ENCODE results near the gene TLE3.

TLE3 gene

DNA sequence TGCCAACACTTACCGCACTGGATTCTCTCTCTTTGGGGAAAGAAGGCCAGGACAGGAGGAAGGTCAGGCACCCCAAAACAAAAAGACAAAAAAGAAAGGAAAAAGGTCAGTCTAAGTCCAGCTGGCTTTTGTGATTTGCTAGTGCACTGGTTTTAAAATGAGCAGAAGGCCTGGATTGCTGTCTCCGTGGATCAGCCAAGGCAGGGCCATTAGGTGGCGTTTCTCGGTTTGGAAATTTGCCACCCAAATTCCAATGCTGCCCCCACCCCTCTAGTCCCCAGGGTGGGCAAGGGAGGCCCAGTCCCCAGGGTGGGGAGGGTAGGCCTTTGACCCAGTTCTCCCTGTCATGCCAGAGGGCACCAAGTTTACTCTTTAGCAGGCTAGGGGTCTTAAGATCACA lies 33.3 kb downstream of the TLE3 start:
- Histone ChIP-seq H3K4me3 (ENCODE audit: low read length in 2 of 2) (no peak overlapping the region), H3K27me3 (ENCODE audit: control insufficient read depth in 2 of 2, insufficient read depth in 2 of 2, low read length in 2 of 2) (no peaks in the 10 kb centered on the region), H3K9me3 (ENCODE audit: control insufficient read depth in 2 of 2, low read length in 2 of 2) (no peaks in the 10 kb centered on the region), H3K36me3 (ENCODE audit: control insufficient read depth in 2 of 2, insufficient read depth in 2 of 2, low read length in 2 of 2) (peaks cover 57 to 82% of the 10 kb centered on the region in 2 donors), H3K27ac (ENCODE audit: low read depth in 2 of 2, low read length in 2 of 2) (no peak overlapping the region), H3K4me1 (ENCODE audit: control insufficient read depth in 2 of 2, insufficient read depth in 2 of 2, low read length in 2 of 2) (peaks cover 10 to 18% of the 10 kb centered on the region in 2 donors), H3K9ac (ENCODE audit: low read depth in 1 of 2, low read length in 2 of 2) (no peak overlapping the region)

- H3K4me1 ChIP-seq (ENCODE audit: control insufficient read depth in 2 of 2, insufficient read depth in 2 of 2, low read length in 2 of 2): peaks cover 10 to 18% of the 10 kb centered on the region in 2 donors
- H3K36me3 ChIP-seq (ENCODE audit: control insufficient read depth in 2 of 2, insufficient read depth in 2 of 2, low read length in 2 of 2): peaks cover 57 to 82% of the 10 kb centered on the region in 2 donors
- H3K27me3 ChIP-seq (ENCODE audit: control insufficient read depth in 2 of 2, insufficient read depth in 2 of 2, low read length in 2 of 2): no peaks in the 10 kb centered on the region
- H3K4me3 ChIP-seq (ENCODE audit: low read length in 2 of 2): no peak overlapping the region
- H3K9ac ChIP-seq (ENCODE audit: low read depth in 1 of 2, low read length in 2 of 2): no peak overlapping the region
- no peak overlapping the region for H3K27ac ChIP-seq (ENCODE audit: low read depth in 2 of 2, low read length in 2 of 2)
- no peaks in the 10 kb centered on the region for H3K9me3 ChIP-seq (ENCODE audit: control insufficient read depth in 2 of 2, low read length in 2 of 2)
These were observed 33.7 kb downstream of the TLE3 start for GRCh38 chr15:70063980-70064379.

GRCh38 chr15:70063261-70063925 lies 34.3 kb downstream of the TLE3 start:
- H3K9me3 ChIP-seq (ENCODE audit: control insufficient read depth in 2 of 2, low read length in 2 of 2): no peaks in the 10 kb centered on the region
- peaks cover 59 to 81% of the 10 kb centered on the region in 2 donors for H3K36me3 ChIP-seq (ENCODE audit: control insufficient read depth in 2 of 2, insufficient read depth in 2 of 2, low read length in 2 of 2)
- no peak overlapping the region for H3K9ac ChIP-seq (ENCODE audit: low read depth in 1 of 2, low read length in 2 of 2)
- no peak overlapping the region for H3K4me3 ChIP-seq (ENCODE audit: low read length in 2 of 2)
- H3K27me3 ChIP-seq (ENCODE audit: control insufficient read depth in 2 of 2, insufficient read depth in 2 of 2, low read length in 2 of 2): no peaks in the 10 kb centered on the region
- no peak overlapping the region for H3K27ac ChIP-seq (ENCODE audit: low read depth in 2 of 2, low read length in 2 of 2)
- peaks cover 10 to 18% of the 10 kb centered on the region in 2 donors for H3K4me1 ChIP-seq (ENCODE audit: control insufficient read depth in 2 of 2, insufficient read depth in 2 of 2, low read length in 2 of 2)

DNA sequence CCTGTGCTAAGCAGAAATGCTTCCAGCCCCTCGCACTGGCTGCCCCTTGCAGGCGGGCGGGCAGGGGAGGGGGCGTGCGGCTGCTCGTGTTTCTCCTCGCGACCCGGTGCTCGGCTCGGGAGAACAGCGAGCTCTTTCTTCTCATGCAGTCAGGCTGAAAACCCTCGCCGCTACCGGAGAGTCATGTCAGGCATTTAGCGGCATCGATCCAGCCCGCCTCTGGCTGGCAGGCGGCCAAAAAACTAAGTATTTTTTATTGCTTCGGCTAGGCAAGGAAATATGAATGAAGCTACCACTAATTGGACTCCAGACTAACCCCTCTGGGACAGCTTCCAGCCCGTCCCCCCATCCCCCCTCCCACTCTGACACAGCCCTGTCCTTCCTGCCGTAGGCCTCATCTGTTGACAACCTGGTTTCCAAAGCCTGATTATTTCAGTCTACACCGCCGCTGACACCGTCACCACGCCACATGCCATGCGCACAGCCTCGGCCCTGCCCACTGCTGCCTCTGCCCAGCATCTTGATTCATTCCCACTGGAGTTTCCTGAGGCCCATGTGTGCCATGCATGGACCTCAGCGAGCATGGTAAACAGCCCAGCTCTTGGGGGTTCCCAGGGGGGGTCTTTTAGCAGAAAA lies 35.3 kb downstream of the TLE3 start:
- Histone ChIP-seq H3K4me3 (ENCODE audit: low read length in 2 of 2) (no peak overlapping the region), H3K27ac (ENCODE audit: low read depth in 2 of 2, low read length in 2 of 2) (no peak overlapping the region), H3K9me3 (ENCODE audit: control insufficient read depth in 2 of 2, low read length in 2 of 2) (no peaks in the 10 kb centered on the region), H3K27me3 (ENCODE audit: control insufficient read depth in 2 of 2, insufficient read depth in 2 of 2, low read length in 2 of 2) (no peaks in the 10 kb centered on the region), H3K4me1 (ENCODE audit: control insufficient read depth in 2 of 2, insufficient read depth in 2 of 2, low read length in 2 of 2) (peaks cover 10 to 18% of the 10 kb centered on the region in 2 donors), H3K9ac (ENCODE audit: low read depth in 1 of 2, low read length in 2 of 2) (no peak overlapping the region), H3K36me3 (ENCODE audit: control insufficient read depth in 2 of 2, insufficient read depth in 2 of 2, low read length in 2 of 2) (peaks cover 68 to 83% of the 10 kb centered on the region in 2 donors)

GRCh38 chr15:70061696-70062270 lies 35.9 kb downstream of the TLE3 start:
- Histone ChIP-seq H3K36me3 (ENCODE audit: control insufficient read depth in 2 of 2, insufficient read depth in 2 of 2, low read length in 2 of 2) (peaks cover 68 to 84% of the 10 kb centered on the region in 2 donors), H3K27ac (ENCODE audit: low read depth in 2 of 2, low read length in 2 of 2) (no peak overlapping the region), H3K9ac (ENCODE audit: low read depth in 1 of 2, low read length in 2 of 2) (no peak overlapping the region), H3K27me3 (ENCODE audit: control insufficient read depth in 2 of 2, insufficient read depth in 2 of 2, low read length in 2 of 2) (no peaks in the 10 kb centered on the region), H3K4me1 (ENCODE audit: control insufficient read depth in 2 of 2, insufficient read depth in 2 of 2, low read length in 2 of 2) (peaks cover 10 to 18% of the 10 kb centered on the region in 2 donors), H3K4me3 (ENCODE audit: low read length in 2 of 2) (no peak overlapping the region), H3K9me3 (ENCODE audit: control insufficient read depth in 2 of 2, low read length in 2 of 2) (no peaks in the 10 kb centered on the region)

DNA sequence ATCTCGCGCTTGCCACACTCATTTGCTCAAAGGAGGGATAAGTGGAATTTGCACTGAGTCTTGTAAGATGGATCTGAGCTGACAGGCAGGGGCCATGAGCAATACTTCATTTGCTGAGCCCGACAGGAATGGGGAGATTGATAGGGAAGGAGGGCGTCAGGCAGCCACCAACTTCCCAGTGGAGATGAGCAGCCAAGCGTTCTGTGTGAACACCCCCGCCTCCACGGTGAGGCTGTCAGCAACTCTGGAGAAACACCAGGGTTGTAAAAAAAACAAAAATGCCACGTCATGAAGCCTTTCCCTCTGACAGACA lies 36.8 kb downstream of the TLE3 start:
- peaks cover 66 to 84% of the 10 kb centered on the region in 2 donors for H3K36me3 ChIP-seq (ENCODE audit: control insufficient read depth in 2 of 2, insufficient read depth in 2 of 2, low read length in 2 of 2)
- no peak overlapping the region for H3K27ac ChIP-seq (ENCODE audit: low read depth in 2 of 2, low read length in 2 of 2)
- H3K4me3 ChIP-seq (ENCODE audit: low read length in 2 of 2): no peak overlapping the region
- no peaks in the 10 kb centered on the region for H3K9me3 ChIP-seq (ENCODE audit: control insufficient read depth in 2 of 2, low read length in 2 of 2)
- H3K4me1 ChIP-seq (ENCODE audit: control insufficient read depth in 2 of 2, insufficient read depth in 2 of 2, low read length in 2 of 2): peaks cover 10 to 18% of the 10 kb centered on the region in 2 donors
- no peaks in the 10 kb centered on the region for H3K27me3 ChIP-seq (ENCODE audit: control insufficient read depth in 2 of 2, insufficient read depth in 2 of 2, low read length in 2 of 2)
- no peak overlapping the region for H3K9ac ChIP-seq (ENCODE audit: low read depth in 1 of 2, low read length in 2 of 2)

DNA sequence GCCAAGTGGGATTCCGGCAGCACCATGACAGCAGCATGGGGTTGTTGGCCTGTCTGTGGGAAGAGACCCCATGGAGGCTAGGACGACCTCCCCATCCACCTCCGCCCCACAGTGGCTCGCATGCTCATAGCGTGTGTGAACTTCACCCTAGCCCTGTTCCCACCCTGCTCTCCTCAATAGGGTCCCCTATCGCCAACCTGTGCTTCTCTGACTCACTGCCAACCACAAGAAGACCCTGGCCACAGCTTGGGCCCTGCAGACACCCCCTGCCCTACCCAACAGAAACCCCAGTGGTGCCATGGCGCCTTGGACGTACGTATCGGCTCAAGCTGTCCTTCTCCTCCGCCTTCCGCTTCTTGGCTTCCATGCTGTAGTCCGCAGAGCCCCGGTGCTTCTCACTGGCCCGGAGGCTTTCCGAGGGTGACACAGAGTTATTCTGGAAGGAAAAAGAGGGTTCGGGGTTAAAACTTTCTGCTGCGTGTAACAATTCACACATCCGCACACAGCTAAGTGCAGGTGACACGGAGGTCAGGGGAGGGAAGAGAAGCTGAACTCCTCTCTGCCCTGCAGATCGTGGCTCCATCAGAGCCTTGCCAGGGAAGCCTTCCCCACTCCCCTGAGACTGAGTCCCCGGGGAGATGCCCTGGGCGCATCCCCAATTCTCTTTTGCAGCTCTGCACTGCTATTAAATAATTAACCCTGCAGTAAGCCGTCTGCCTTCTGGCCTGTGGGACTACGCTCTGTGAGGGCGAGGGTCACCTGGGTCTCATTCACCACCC lies 37.3 kb downstream of the TLE3 start:
- peaks cover 10 to 15% of the 10 kb centered on the region in 2 donors for H3K4me1 ChIP-seq (ENCODE audit: control insufficient read depth in 2 of 2, insufficient read depth in 2 of 2, low read length in 2 of 2)

DNA sequence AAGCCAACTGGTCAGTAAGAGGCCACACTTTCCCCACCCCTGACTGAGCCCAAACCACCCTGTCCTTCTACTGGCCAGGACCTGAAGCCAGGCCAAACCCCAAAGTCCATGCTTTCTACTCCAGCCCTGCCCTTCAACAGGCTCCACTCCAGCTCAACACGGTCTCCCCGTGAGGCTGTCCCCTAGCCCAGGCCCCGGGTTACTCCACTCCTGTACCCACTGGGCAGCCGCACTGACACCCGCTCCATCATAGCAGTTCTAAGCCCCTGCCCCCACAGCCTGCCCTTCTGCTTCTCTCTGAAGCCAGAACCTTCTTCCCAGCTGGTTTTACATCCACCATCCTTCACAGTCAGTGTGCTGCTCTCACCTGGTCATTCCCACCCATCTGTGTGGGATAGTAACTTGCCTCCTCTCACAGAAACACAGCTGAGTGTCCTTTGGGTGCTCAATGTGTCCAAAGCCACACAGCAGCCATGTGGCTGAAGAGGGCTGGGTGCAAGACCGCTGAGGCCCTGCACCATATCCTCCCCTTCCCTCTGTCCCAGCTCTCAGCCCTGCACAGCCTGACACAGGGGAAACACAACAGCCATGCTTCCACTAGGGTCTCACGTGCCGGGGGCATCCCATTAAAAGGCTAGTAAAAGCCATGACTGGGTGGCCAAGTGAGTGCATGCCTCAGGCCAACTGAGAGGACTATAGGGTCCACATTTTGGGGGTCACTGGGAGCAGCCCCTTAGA lies 38.1 kb downstream of the TLE3 start:
- H3K36me3 ChIP-seq (ENCODE audit: control insufficient read depth in 2 of 2, insufficient read depth in 2 of 2, low read length in 2 of 2): peaks cover 72 to 88% of the 10 kb centered on the region in 2 donors
- H3K27me3 ChIP-seq (ENCODE audit: control insufficient read depth in 2 of 2, insufficient read depth in 2 of 2, low read length in 2 of 2): no peaks in the 10 kb centered on the region
- H3K27ac ChIP-seq (ENCODE audit: low read depth in 2 of 2, low read length in 2 of 2): no peak overlapping the region
- no peak overlapping the region for H3K9ac ChIP-seq (ENCODE audit: low read depth in 1 of 2, low read length in 2 of 2)
- H3K4me3 ChIP-seq (ENCODE audit: low read length in 2 of 2): no peak overlapping the region
- H3K9me3 ChIP-seq (ENCODE audit: control insufficient read depth in 2 of 2, low read length in 2 of 2): no peaks in the 10 kb centered on the region
- peaks cover 5 to 11% of the 10 kb centered on the region in 2 donors for H3K4me1 ChIP-seq (ENCODE audit: control insufficient read depth in 2 of 2, insufficient read depth in 2 of 2, low read length in 2 of 2)

More for the DNA sequence above, 37.3 kb downstream of the TLE3 start:
- Histone ChIP-seq H3K4me3 (ENCODE audit: low read length in 2 of 2) (no peak overlapping the region), H3K9ac (ENCODE audit: low read depth in 1 of 2, low read length in 2 of 2) (no peak overlapping the region), H3K27me3 (ENCODE audit: control insufficient read depth in 2 of 2, insufficient read depth in 2 of 2, low read length in 2 of 2) (no peaks in the 10 kb centered on the region), H3K36me3 (ENCODE audit: control insufficient read depth in 2 of 2, insufficient read depth in 2 of 2, low read length in 2 of 2) (peaks cover 71 to 86% of the 10 kb centered on the region in 2 donors), H3K27ac (ENCODE audit: low read depth in 2 of 2, low read length in 2 of 2) (no peak overlapping the region), H3K9me3 (ENCODE audit: control insufficient read depth in 2 of 2, low read length in 2 of 2) (no peaks in the 10 kb centered on the region)

GRCh38 chr15:70058642-70059360 lies 38.9 kb downstream of the TLE3 start:
- Histone ChIP-seq H3K36me3 (ENCODE audit: control insufficient read depth in 2 of 2, insufficient read depth in 2 of 2, low read length in 2 of 2) (peaks cover 74 to 90% of the 10 kb centered on the region in 2 donors), H3K4me1 (ENCODE audit: control insufficient read depth in 2 of 2, insufficient read depth in 2 of 2, low read length in 2 of 2) (peaks cover 5 to 9% of the 10 kb centered on the region in 2 donors)

More at GRCh38 chr15:70058642-70059360, 38.9 kb downstream of the TLE3 start:
- H3K27me3 ChIP-seq (ENCODE audit: control insufficient read depth in 2 of 2, insufficient read depth in 2 of 2, low read length in 2 of 2): no peaks in the 10 kb centered on the region
- no peak overlapping the region for H3K27ac ChIP-seq (ENCODE audit: low read depth in 2 of 2, low read length in 2 of 2)
- no peak overlapping the region for H3K9ac ChIP-seq (ENCODE audit: low read depth in 1 of 2, low read length in 2 of 2)
- H3K9me3 ChIP-seq (ENCODE audit: control insufficient read depth in 2 of 2, low read length in 2 of 2): no peaks in the 10 kb centered on the region
- no peak overlapping the region for H3K4me3 ChIP-seq (ENCODE audit: low read length in 2 of 2)

Data from mucosa of rectum (tissue), 2 donors.